Fibroblast of lung (primary cell): Measurements from ENCODE around the gene TUBB. TPM values are rescaled to one million over a fixed set of nuclear protein-coding genes. Genes with fewer than 3 reads are reported as not detected.

ENCODE experiments used
- DNase-seq, 2 donors: peaks; one replicate each; pipeline versions ENCODE4 v3.0.0 to v3.0.0-alpha.2; 2010; ENCODE audit warnings: low read depth in 2 of 2
- H2AFZ ChIP-seq: 2 replicates; pipeline ENCODE4 v1.5.1; 2012; ENCODE audit warnings: low read length, control low read depth, inconsistent platforms
- H3K27ac ChIP-seq: 2 replicates; pipeline ENCODE4 v1.5.1; 2011; ENCODE audit warnings: low read length, control low read depth; ENCODE audit not compliant: insufficient read depth
- H3K27me3 ChIP-seq: 2 replicates; pipeline ENCODE4 v1.5.1; 2011; ENCODE audit warnings: mild to moderate bottlenecking, low read length; ENCODE audit not compliant: control insufficient read depth, insufficient read depth
- H3K36me3 ChIP-seq: 2 replicates; pipeline ENCODE4 v1.5.1; 2011; ENCODE audit warnings: low read length; ENCODE audit not compliant: control insufficient read depth, insufficient read depth
- H3K4me1 ChIP-seq: 2 replicates; pipeline ENCODE4 v1.5.1; 2011; ENCODE audit warnings: low read length; ENCODE audit not compliant: control insufficient read depth, insufficient read depth; ENCODE audit errors: extremely low read depth
- H3K4me2 ChIP-seq: 2 replicates; pipeline ENCODE4 v1.5.1; 2011; ENCODE audit warnings: low read length, control low read depth; ENCODE audit not compliant: insufficient read depth; ENCODE audit errors: extremely low read depth
- H3K4me3 ChIP-seq, 4 experiments: fragments of 200-600 bp in 1 of 4; sonication (generic) in 1 of 4; replicated peaks in 1 of 4; 2 replicates each; pipeline ENCODE4 v1.5.1; 2011 to 2016; ENCODE audit warnings: low read length in 4 of 4, low read depth in 3 of 4, mild to moderate bottlenecking in 3 of 4, control low read depth in 2 of 4, inconsistent platforms in 1 of 4, mixed read lengths in 1 of 4; ENCODE audit not compliant: insufficient read depth in 1 of 4; ENCODE audit errors: control extremely low read depth in 1 of 4
- H3K79me2 ChIP-seq: 2 replicates; pipeline ENCODE4 v1.5.1; 2012; ENCODE audit warnings: mild to moderate bottlenecking, low read length, inconsistent platforms; ENCODE audit not compliant: control insufficient read depth, insufficient read depth
- H3K9ac ChIP-seq: 2 replicates; pipeline ENCODE4 v1.5.1; 2011; ENCODE audit warnings: mild to moderate bottlenecking, low read length, control low read depth; ENCODE audit not compliant: insufficient read depth
- H3K9me3 ChIP-seq: 2 replicates; pipeline ENCODE4 v1.5.1; 2012; ENCODE audit warnings: low read depth, low read length; ENCODE audit not compliant: control insufficient read depth, insufficient read depth
- H4K20me1 ChIP-seq: 2 replicates; pipeline ENCODE4 v1.5.1; 2011; ENCODE audit warnings: low read length; ENCODE audit not compliant: control insufficient read depth, insufficient read depth; ENCODE audit errors: extremely low read depth
- CTCF ChIP-seq, 2 donors: IDR thresholded peaks in 1 of 2; conservative IDR thresholded peaks in 1 of 2; 1 replicate in 1 of 2; 2 replicates in 1 of 2; pipeline ENCODE4 v1.5.1; 2011 to 2012; ENCODE audit warnings: low read length in 2 of 2, control low read depth in 1 of 2, inconsistent platforms in 1 of 2, low read depth in 1 of 2, mild to moderate bottlenecking in 1 of 2
- EZH2 ChIP-seq: IDR thresholded peaks from 2 replicates; pipeline ENCODE4 v1.5.1; 2012; ENCODE audit warnings: low read length, control low read depth, mild to moderate bottlenecking; ENCODE audit errors: missing control alignments
- polyA plus RNA-seq, 2 donors: library from polyadenylated mRNA; depleted of rRNA in 1 of 2; stranded (reverse) in 1 of 2; unstranded in 1 of 2; fragments of >200 nt; gene quantifications; 2 replicates each; pipeline ENCODE4 v1.2.1, GENCODE V29; 2011 to 2012; ENCODE audit warnings: missing spikeins in 1 of 2
- total RNA-seq: library from RNA; depleted of rRNA; stranded (reverse); fragments of >200 nt; gene quantifications from 2 replicates; pipeline ENCODE4 v1.2.1, GENCODE V29; 2014

TUBB gene
- total and polyA plus RNA-seq, 2 donors (not counting 1 experiment from before 2014, with no cell fraction given), result 551 to 1,493 TPM

GRCh38 chr6:30684386-30685156 lies 35.6 kb upstream of the TUBB start:
- Histone ChIP-seq H3K79me2 (peaks cover 93% of the 10 kb centered on the region), H3K27me3 (no peaks in the 10 kb centered on the region), H3K4me3 (peak overlapping the region; percentile 80 to 95 (median 94)), H3K4me1 (peaks cover 26% of the 10 kb centered on the region), H3K9ac (peak overlapping the region; percentile 63), H3K4me2 (peak overlapping the region; percentile 98), H3K27ac (peak overlapping the region; percentile 99), H3K36me3 (peaks cover 14% of the 10 kb centered on the region), H2AFZ (no peak overlapping the region), H3K9me3 (no peaks in the 10 kb centered on the region), H4K20me1 (no peaks in the 10 kb centered on the region)
- peak; percentile 22 to 39 for DNase-seq
- no peak for TF ChIP-seq EZH2
- no peak for TF ChIP-seq CTCF (conservative IDR thresholded peaks at IDR 0.05 in 1 of 2, IDR thresholded peaks at IDR 0.05 in 1 of 2; ENCODE audit: low read depth in 1 of 2, low read length in 2 of 2)

- Histone ChIP-seq H3K27me3 (no peaks in the 10 kb centered on the region), H2AFZ (no peak overlapping the region), H3K4me3 (peak overlapping the region; percentile 80 to 95 (median 92)), H3K4me1 (peaks cover 26% of the 10 kb centered on the region), H3K4me2 (peak overlapping the region; percentile 98), H3K9ac (peak overlapping the region; percentile 63), H3K27ac (peak overlapping the region; percentile 99), H3K36me3 (peaks cover 10% of the 10 kb centered on the region), H3K79me2 (peaks cover 92% of the 10 kb centered on the region), H4K20me1 (no peaks in the 10 kb centered on the region), H3K9me3 (no peaks in the 10 kb centered on the region)
- peak in 1 of 2 donors; percentile 39 for TF ChIP-seq CTCF (conservative IDR thresholded peaks at IDR 0.05 in 1 of 2, IDR thresholded peaks at IDR 0.05 in 1 of 2; ENCODE audit: low read depth in 1 of 2, low read length in 2 of 2)
- no peak for TF ChIP-seq EZH2
- peak in 1 of 2 donors; percentile 34 for DNase-seq
Measured at GRCh38 chr6:30685157-30686008, 34.8 kb upstream of the TUBB start.
